Measurements from ENCODE around the gene ABLIM1.

The ABLIM1 gene

DNA sequence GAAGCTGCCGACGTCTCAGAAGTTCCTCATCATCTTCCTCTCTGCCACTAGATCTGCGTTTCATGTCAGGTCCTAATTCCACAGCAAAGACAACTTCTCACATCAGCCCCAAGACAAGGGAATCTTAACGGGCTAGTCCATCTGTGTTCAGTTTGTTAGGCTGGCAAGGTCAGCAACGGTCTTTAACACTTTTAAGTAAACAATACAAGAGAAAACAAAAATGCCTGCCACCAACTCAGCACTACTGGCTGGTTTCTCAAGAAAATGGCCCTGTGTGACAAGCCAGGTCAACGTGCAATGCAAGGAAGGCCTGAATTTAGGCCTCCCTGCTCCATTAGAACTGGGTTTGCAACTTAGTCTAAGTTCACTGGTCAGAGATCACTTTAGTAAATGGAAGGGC lies 212.7 kb downstream of the ABLIM1 start:
- no peak for DNase-seq (ENCODE audit: low spot score)
- TF ChIP-seq CTCF (IDR thresholded peaks at IDR 0.05), result no peak

GRCh38 chr10:114444819-114445218 lies 213.3 kb downstream of the ABLIM1 start:
- no peak for DNase-seq (ENCODE audit: low spot score)
- no peak overlapping the region for H3K27ac ChIP-seq
- no peak overlapping the region for H3K4me3 ChIP-seq
- TF ChIP-seq CTCF (IDR thresholded peaks at IDR 0.05), result no peak

More for the DNA sequence above, 212.7 kb downstream of the ABLIM1 start:
- Histone ChIP-seq H3K4me3 (no peak overlapping the region), H3K27ac (no peak overlapping the region)

GRCh38 chr10:114442091-114442630 lies 215.9 kb downstream of the ABLIM1 start:
- TF ChIP-seq CTCF (IDR thresholded peaks at IDR 0.05), result no peak
- no peak for DNase-seq (ENCODE audit: low spot score)
- no peak overlapping the region for H3K4me3 ChIP-seq
- H3K27ac ChIP-seq, result no peak overlapping the region

DNA sequence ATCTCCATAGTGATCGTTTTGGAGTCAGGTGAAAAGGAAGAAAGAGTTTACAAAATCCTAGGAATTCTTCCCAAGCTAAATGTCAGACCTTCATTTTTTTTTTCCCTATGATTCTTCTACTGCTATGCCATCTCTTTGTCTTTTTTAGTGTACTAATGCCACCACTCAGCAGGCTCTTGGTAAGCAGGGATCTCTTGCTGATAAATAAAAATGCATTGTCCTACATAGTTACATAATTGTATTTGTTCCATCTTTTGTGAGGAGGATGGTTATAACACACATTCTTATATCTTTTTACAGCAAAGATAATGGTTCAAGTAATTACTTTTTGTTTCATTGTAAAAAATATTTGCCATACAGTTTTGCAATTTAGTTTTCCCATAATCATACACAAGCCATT lies 217.0 kb downstream of the ABLIM1 start:
- H3K27ac ChIP-seq, result no peak overlapping the region
- no peak for TF ChIP-seq CTCF (IDR thresholded peaks at IDR 0.05)
- no peak overlapping the region for H3K4me3 ChIP-seq
- DNase-seq (ENCODE audit: low spot score), result no peak

GRCh38 chr10:114437473-114438292 lies 220.4 kb downstream of the ABLIM1 start:
- Histone ChIP-seq H3K4me3 (no peak overlapping the region), H3K27ac (no peak overlapping the region)
- DNase-seq (ENCODE audit: low spot score), result no peak
- TF ChIP-seq CTCF (IDR thresholded peaks at IDR 0.05), result no peak

DNA sequence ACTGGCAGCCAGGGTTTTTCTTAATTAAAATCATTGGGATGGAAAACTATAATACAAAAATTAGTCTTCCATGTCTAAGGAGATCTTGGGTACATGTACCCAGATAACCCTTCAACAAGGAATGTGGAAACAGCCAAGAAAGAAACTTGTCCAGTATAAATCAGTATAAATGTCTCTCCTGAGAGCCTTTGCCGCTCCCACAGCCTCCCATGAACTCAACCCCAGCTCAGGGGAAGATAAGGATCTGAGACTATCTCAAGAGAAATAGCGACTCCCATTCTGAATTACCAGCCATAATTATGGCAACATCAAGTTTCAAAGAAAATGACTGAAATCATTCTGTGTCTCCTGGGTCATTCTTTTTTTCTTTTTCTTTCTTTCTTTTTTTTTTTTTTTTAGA lies 221.1 kb downstream of the ABLIM1 start:
- no peak for DNase-seq (ENCODE audit: low spot score)
- Histone ChIP-seq H3K27ac (no peak overlapping the region), H3K4me3 (no peak overlapping the region)
- TF ChIP-seq CTCF (IDR thresholded peaks at IDR 0.05), result no peak

DNA sequence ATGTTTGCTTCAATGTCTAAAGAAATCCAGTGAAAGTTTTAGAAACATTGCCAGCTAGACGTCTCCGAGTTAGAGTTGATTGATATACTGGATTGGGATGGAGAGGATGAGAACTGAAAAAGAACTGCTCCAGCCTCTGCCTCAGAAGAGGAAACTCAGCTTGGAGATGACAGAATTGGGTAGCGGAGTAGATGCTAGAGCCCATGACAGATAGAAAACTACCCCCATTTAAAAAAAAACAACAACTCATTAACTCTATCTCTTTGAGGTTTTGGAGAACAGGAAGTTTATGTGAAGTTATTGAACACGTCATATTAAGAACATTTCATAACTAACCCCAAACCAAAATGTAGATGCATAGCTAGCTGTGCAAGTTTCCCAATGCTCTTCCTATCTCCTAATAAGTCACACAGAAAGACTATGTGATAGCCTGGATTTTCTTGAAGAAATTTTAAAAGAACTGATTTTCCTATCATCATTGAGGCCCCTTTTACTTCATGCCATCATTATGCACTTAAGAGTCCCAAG lies 225.4 kb downstream of the ABLIM1 start:
- no peak for DNase-seq (ENCODE audit: low spot score)
- no peak overlapping the region for H3K27ac ChIP-seq
- no peak overlapping the region for H3K4me3 ChIP-seq
- no peak for TF ChIP-seq CTCF (IDR thresholded peaks at IDR 0.05)

Measured in coronary artery (tissue), 2 donors.